Chondrocyte (in vitro differentiated cells): ENCODE measurements around the gene OGFOD2. TPM values are rescaled to one million over a fixed set of nuclear protein-coding genes. Genes with fewer than 3 reads are reported as not detected.
"Not testable (repeated sequence)": the region's sequence is repeated elsewhere in the genome, so short reads cannot be mapped to it uniquely, and the experiment has no call there.

ENCODE experiments used
- DNase-seq: peaks from one replicate; pipeline ENCODE4 v3.0.0; 2021; ENCODE audit warnings: mixed read lengths, low spot score
- H3K27ac Mint-ChIP-seq: one replicate; pipeline ENCODE4 v1.8.0; 2021; ENCODE audit warnings: mild to moderate bottlenecking, moderate library complexity, mixed read lengths; ENCODE audit not compliant: unreplicated experiment
- H3K27me3 Mint-ChIP-seq: 2 replicates; pipeline ENCODE4 v1.8.0; 2021; ENCODE audit warnings: low read depth, mixed read lengths
- H3K36me3 Mint-ChIP-seq: 2 replicates; pipeline ENCODE4 v1.8.0; 2021; ENCODE audit warnings: low read depth, mixed read lengths
- H3K4me1 Mint-ChIP-seq: 2 replicates; pipeline ENCODE4 v1.8.0; 2021; ENCODE audit warnings: low read depth, mild to moderate bottlenecking, mixed read lengths
- H3K4me3 Mint-ChIP-seq: one replicate; pipeline ENCODE4 v1.8.0; 2021; ENCODE audit warnings: mild to moderate bottlenecking, moderate library complexity, mixed read lengths; ENCODE audit not compliant: unreplicated experiment
- H3K9me3 Mint-ChIP-seq: 2 replicates; pipeline ENCODE4 v1.8.0; 2021; ENCODE audit warnings: low read depth, mixed read lengths
- CTCF ChIP-seq: fragments of 200-600 bp; sonication (generic); IDR thresholded peaks from 2 replicates; pipeline ENCODE4 v1.5.0; 2021; ENCODE audit warnings: antibody characterized with exemption, mild to moderate bottlenecking, moderate library complexity
- total RNA-seq: library from RNA; stranded (reverse); gene quantifications from 3 replicates; pipeline ENCODE4 v1.2.1, GENCODE V29; 2021

Gene OGFOD2
- total RNA-seq, 1 donor from 2014 or later, result 12.0 TPM

GRCh38 chr12:123010110-123010509 is 35.1 kb downstream of the OGFOD2 start:
- H3K36me3 Mint-ChIP-seq, result peaks cover 2% of the 10 kb centered on the region
- no peak overlapping the region for H3K4me3 Mint-ChIP-seq
- no peak overlapping the region for H3K27ac Mint-ChIP-seq
- TF ChIP-seq CTCF, result no peak
- no peaks in the 10 kb centered on the region for H3K27me3 Mint-ChIP-seq
- H3K9me3 Mint-ChIP-seq, result no peaks in the 10 kb centered on the region
- no peak for DNase-seq
- H3K4me1 Mint-ChIP-seq, result no peaks in the 10 kb centered on the region

GRCh38 chr12:123010681-123011080 is 35.6 kb downstream of the OGFOD2 start:
- TF ChIP-seq CTCF, result no peak
- H3K36me3 Mint-ChIP-seq, result peaks cover 2% of the 10 kb centered on the region
- no peaks in the 10 kb centered on the region for H3K27me3 Mint-ChIP-seq
- no peaks in the 10 kb centered on the region for H3K4me1 Mint-ChIP-seq
- no peaks in the 10 kb centered on the region for H3K9me3 Mint-ChIP-seq
- no peak overlapping the region for H3K4me3 Mint-ChIP-seq
- no peak for DNase-seq
- H3K27ac Mint-ChIP-seq, result no peak overlapping the region

- no peak overlapping the region for H3K4me3 Mint-ChIP-seq
- DNase-seq, result no peak
- H3K9me3 Mint-ChIP-seq, result no peaks in the 10 kb centered on the region
- no peak for TF ChIP-seq CTCF
- no peak overlapping the region for H3K27ac Mint-ChIP-seq
- peaks cover 2% of the 10 kb centered on the region for H3K36me3 Mint-ChIP-seq
- no peaks in the 10 kb centered on the region for H3K27me3 Mint-ChIP-seq
- no peaks in the 10 kb centered on the region for H3K4me1 Mint-ChIP-seq
These were observed 36.7 kb downstream of the OGFOD2 start for GRCh38 chr12:123011701-123012100.

GRCh38 chr12:123013185-123014095 is 38.4 kb downstream of the OGFOD2 start:
- no peak overlapping the region for H3K4me3 Mint-ChIP-seq
- H3K36me3 Mint-ChIP-seq, result peaks cover 2% of the 10 kb centered on the region
- DNase-seq, result no peak
- no peaks in the 10 kb centered on the region for H3K27me3 Mint-ChIP-seq
- no peaks in the 10 kb centered on the region for H3K4me1 Mint-ChIP-seq
- no peak overlapping the region for H3K27ac Mint-ChIP-seq
- TF ChIP-seq CTCF, result no peak
- H3K9me3 Mint-ChIP-seq, result no peaks in the 10 kb centered on the region

GRCh38 chr12:123014473-123014872 is 39.4 kb downstream of the OGFOD2 start:
- not testable (repeated sequence) for H3K4me3 Mint-ChIP-seq, H3K36me3 Mint-ChIP-seq, H3K4me1 Mint-ChIP-seq, H3K9me3 Mint-ChIP-seq, DNase-seq, H3K27ac Mint-ChIP-seq, H3K27me3 Mint-ChIP-seq

GRCh38 chr12:123017753-123018152 is 42.7 kb downstream of the OGFOD2 start:
- DNase-seq, result no peak
- no peaks in the 10 kb centered on the region for H3K9me3 Mint-ChIP-seq
- H3K36me3 Mint-ChIP-seq, result no peaks in the 10 kb centered on the region
- no peak for TF ChIP-seq CTCF
- H3K4me1 Mint-ChIP-seq, result peaks cover 3% of the 10 kb centered on the region
- no peak overlapping the region for H3K4me3 Mint-ChIP-seq
- no peaks in the 10 kb centered on the region for H3K27me3 Mint-ChIP-seq
- no peak overlapping the region for H3K27ac Mint-ChIP-seq
